CD4-positive, alpha-beta T cell treated with Interleukin-2 at 100 ng/mL for 4 hours (primary cell): Measurements from ENCODE around the gene RASL10A.

Experiments used
- DNase-seq: peaks from one replicate; pipeline ENCODE4 v3.0.0-alpha.2; 2020; ENCODE audit warnings: low spot score

RASL10A gene

GRCh38 chr22:29338398-29338797 is 22.9 kb upstream of the RASL10A start:
- DNase-seq, result no peak

- DNase-seq, result no peak
Measured at GRCh38 chr22:29337631-29338284, 22.3 kb upstream of the RASL10A start.

- DNase-seq, result no peak
Measured at GRCh38 chr22:29336751-29337490, 21.4 kb upstream of the RASL10A start.

- no peak for DNase-seq
Measured at GRCh38 chr22:29335656-29336055, 20.2 kb upstream of the RASL10A start.

GRCh38 chr22:29334696-29335344 is 19.3 kb upstream of the RASL10A start:
- no peak for DNase-seq

GRCh38 chr22:29334148-29334547 is 18.7 kb upstream of the RASL10A start:
- DNase-seq, result no peak

GRCh38 chr22:29332886-29333496 is 17.5 kb upstream of the RASL10A start:
- DNase-seq, result no peak

- no peak for DNase-seq
Measured at GRCh38 chr22:29331658-29332300, 16.3 kb upstream of the RASL10A start.

GRCh38 chr22:29331213-29331612 is 15.7 kb upstream of the RASL10A start:
- no peak for DNase-seq

GRCh38 chr22:29330753-29331152 is 15.3 kb upstream of the RASL10A start:
- DNase-seq, result no peak

- DNase-seq, result no peak
Measured at GRCh38 chr22:29330291-29330690, 14.8 kb upstream of the RASL10A start.

- DNase-seq, result no peak
Measured at GRCh38 chr22:29329581-29329980, 14.1 kb upstream of the RASL10A start.

GRCh38 chr22:29328566-29329500 is 13.3 kb upstream of the RASL10A start:
- DNase-seq, result no peak

- DNase-seq, result no peak
Measured at GRCh38 chr22:29328055-29328454, 12.6 kb upstream of the RASL10A start.

- no peak for DNase-seq
Measured at GRCh38 chr22:29327089-29327764, 11.7 kb upstream of the RASL10A start.

- no peak for DNase-seq
Measured at GRCh38 chr22:29326481-29326880, 11.0 kb upstream of the RASL10A start.

- DNase-seq, result no peak
Measured at GRCh38 chr22:29325785-29326315, 10.4 kb upstream of the RASL10A start.

GRCh38 chr22:29325356-29325755 is 9.9 kb upstream of the RASL10A start:
- no peak for DNase-seq

- no peak for DNase-seq
Measured at GRCh38 chr22:29323641-29324040, 8.1 kb upstream of the RASL10A start.

GRCh38 chr22:29320546-29320945 is 5.0 kb upstream of the RASL10A start:
- no peak for DNase-seq
